NCI-H2107 (cell line): ENCODE measurements around the gene IL10.

Experiments used
- DNase-seq: peaks from one replicate; lab custom pipeline; 2025; lab: John Stamatoyannopoulos, UW

Gene IL10

GRCh38 chr1:206772243-206772937 is at the start of gene IL10:
Gene IL10, minus strand, starts transcription at chr1:206772494. Its CDS starts 59 bp downstream, at chr1:206772435.
- DNase-seq: no peak

GRCh38 chr1:206821493-206821892 is 49.2 kb upstream of the IL10 start:
- DNase-seq: no peak

- no peak for DNase-seq
These were observed 44.3 kb upstream of the IL10 start for GRCh38 chr1:206816390-206817287.

GRCh38 chr1:206814716-206815341 is 42.5 kb upstream of the IL10 start:
- no peak for DNase-seq

- DNase-seq: no peak
These were observed 40.2 kb upstream of the IL10 start for GRCh38 chr1:206812471-206812870.

GRCh38 chr1:206809504-206810084 is 37.3 kb upstream of the IL10 start:
- DNase-seq: no peak

- DNase-seq: no peak
These were observed 36.3 kb upstream of the IL10 start for GRCh38 chr1:206808615-206809014.

GRCh38 chr1:206805357-206805756 is 33.1 kb upstream of the IL10 start:
- DNase-seq: no peak

- DNase-seq: no peak
These were observed 32.0 kb upstream of the IL10 start for GRCh38 chr1:206804156-206804737.

- no peak for DNase-seq
These were observed 31.0 kb upstream of the IL10 start for GRCh38 chr1:206803221-206803730.

GRCh38 chr1:206802401-206802800 is 30.1 kb upstream of the IL10 start:
- no peak for DNase-seq

GRCh38 chr1:206801467-206801866 is 29.2 kb upstream of the IL10 start:
- no peak for DNase-seq

- DNase-seq: no peak
These were observed 28.6 kb upstream of the IL10 start for GRCh38 chr1:206800891-206801290.

- DNase-seq: no peak
These were observed 28.1 kb upstream of the IL10 start for GRCh38 chr1:206800411-206800810.

- DNase-seq: no peak
These were observed 27.0 kb upstream of the IL10 start for GRCh38 chr1:206799311-206799710.

GRCh38 chr1:206798384-206798996 is 26.2 kb upstream of the IL10 start:
- no peak for DNase-seq

GRCh38 chr1:206797534-206798383 is 25.5 kb upstream of the IL10 start:
- DNase-seq: no peak

GRCh38 chr1:206796981-206797402 is 24.7 kb upstream of the IL10 start:
- DNase-seq: no peak

GRCh38 chr1:206796116-206796515 is 23.8 kb upstream of the IL10 start:
- DNase-seq: no peak

- no peak for DNase-seq
These were observed 22.1 kb upstream of the IL10 start for GRCh38 chr1:206794294-206794908.
